Right atrium auricular region (tissue), 2 donors: ENCODE results near the gene DUSP8. TPM values are rescaled to one million over a fixed set of nuclear protein-coding genes. Genes with fewer than 3 reads are reported as not detected.

Experiments
- DNase-seq: peaks from one replicate; pipeline ENCODE4 v3.0.0-alpha.2; 2019; ENCODE audit warnings: low spot score
- H3K27ac ChIP-seq, 2 donors: fragments of 200-600 bp; sonication (generic); 1 replicate in 1 of 2; 2 replicates in 1 of 2; pipeline ENCODE4 v1.5.1; 2016 to 2019
- H3K27me3 ChIP-seq, 2 donors: fragments of 200-600 bp; sonication (generic); one replicate each; pipeline versions ENCODE4 v1.5.1 to v1.6.0; 2017 to 2019
- H3K36me3 ChIP-seq: fragments of 200-600 bp; sonication (generic); one replicate; pipeline ENCODE4 v1.5.1; 2016
- H3K4me1 ChIP-seq, 2 donors: fragments of 200-600 bp; sonication (generic); one replicate each; pipeline versions ENCODE4 v1.5.1 to v1.6.0; 2017 to 2019
- H3K4me3 ChIP-seq, 2 donors: fragments of 200-600 bp; sonication (generic); 1 replicate in 1 of 2; 2 replicates in 1 of 2; pipeline ENCODE4 v1.5.1; 2017 to 2019; ENCODE audit warnings: mild to moderate bottlenecking in 1 of 2, moderate library complexity in 1 of 2
- H3K9me3 ChIP-seq, 2 donors: fragments of 200-600 bp; sonication (generic); one replicate each; pipeline ENCODE4 v1.5.1; 2019
- total RNA-seq, 2 donors: library from RNA; depleted of rRNA; stranded (reverse); fragments of >200 nt; gene quantifications; one replicate each; pipeline ENCODE4 v1.1.0, GENCODE V29; 2016
- TF ChIP-seq, protein P1 (sequence below), 2 donors: fragments of 200-600 bp; sonication (generic); IDR thresholded peaks; one replicate each; pipeline ENCODE4 v1.5.1; 2019; ENCODE audit warnings: antibody characterized with exemption in 2 of 2

Gene DUSP8
- total RNA-seq, 2 donors from 2014 or later: 4.4 to 24.5 TPM

DNA sequence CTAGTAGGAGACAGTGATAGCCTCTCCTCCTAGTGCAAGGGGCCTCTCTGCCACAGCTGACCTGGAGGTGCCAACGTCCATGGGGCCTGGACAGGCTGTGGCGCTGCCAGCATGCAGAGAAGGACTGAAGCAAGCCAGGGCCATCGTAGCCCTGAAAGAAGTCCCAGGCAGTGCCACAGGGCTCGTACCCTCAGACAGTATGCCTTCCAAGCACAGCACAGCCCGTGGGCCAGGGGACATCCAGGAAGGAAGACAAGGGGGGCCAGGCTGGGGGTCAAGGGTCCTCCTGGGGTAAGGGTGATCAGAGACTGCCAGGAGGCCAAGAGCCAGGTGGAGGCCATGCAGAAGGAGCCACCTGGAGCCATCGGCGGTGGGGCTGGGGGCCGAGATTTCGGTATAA lies 65.1 kb downstream of the DUSP8 start:
- Histone ChIP-seq H3K4me3 (no peak overlapping the region), H3K9me3 (no peaks in the 10 kb centered on the region), H3K27me3 (no peaks in the 10 kb centered on the region), H3K4me1 (peaks cover 0 to 79% of the 10 kb centered on the region in 2 donors), H3K36me3 (no peaks in the 10 kb centered on the region), H3K27ac (no peak overlapping the region)
- TF ChIP-seq, protein P1, sequence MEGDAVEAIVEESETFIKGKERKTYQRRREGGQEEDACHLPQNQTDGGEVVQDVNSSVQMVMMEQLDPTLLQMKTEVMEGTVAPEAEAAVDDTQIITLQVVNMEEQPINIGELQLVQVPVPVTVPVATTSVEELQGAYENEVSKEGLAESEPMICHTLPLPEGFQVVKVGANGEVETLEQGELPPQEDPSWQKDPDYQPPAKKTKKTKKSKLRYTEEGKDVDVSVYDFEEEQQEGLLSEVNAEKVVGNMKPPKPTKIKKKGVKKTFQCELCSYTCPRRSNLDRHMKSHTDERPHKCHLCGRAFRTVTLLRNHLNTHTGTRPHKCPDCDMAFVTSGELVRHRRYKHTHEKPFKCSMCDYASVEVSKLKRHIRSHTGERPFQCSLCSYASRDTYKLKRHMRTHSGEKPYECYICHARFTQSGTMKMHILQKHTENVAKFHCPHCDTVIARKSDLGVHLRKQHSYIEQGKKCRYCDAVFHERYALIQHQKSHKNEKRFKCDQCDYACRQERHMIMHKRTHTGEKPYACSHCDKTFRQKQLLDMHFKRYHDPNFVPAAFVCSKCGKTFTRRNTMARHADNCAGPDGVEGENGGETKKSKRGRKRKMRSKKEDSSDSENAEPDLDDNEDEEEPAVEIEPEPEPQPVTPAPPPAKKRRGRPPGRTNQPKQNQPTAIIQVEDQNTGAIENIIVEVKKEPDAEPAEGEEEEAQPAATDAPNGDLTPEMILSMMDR (IDR thresholded peaks at IDR 0.05): no peak
- DNase-seq: no peak

DNA sequence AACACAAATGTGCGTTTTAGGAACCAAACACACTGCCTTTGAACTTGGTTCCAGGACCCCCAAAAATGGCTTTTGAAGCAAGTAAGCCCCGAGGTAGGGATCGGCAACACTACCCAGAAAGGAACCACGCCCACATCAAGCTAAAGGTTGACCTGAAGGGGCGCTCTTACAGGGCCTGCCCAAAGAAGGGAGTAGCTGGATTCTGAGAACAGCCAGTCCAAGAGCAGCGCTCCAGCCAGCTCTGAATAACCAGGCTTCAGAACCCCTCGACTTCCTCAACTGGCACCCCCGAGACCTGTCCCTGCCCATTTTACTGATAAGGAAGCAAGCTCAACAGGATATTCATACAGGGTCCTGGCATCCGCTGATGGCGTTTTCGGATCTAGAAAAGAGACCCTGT lies 66.6 kb downstream of the DUSP8 start:
- H3K4me1 ChIP-seq: peaks cover 0 to 91% of the 10 kb centered on the region in 2 donors

DNA sequence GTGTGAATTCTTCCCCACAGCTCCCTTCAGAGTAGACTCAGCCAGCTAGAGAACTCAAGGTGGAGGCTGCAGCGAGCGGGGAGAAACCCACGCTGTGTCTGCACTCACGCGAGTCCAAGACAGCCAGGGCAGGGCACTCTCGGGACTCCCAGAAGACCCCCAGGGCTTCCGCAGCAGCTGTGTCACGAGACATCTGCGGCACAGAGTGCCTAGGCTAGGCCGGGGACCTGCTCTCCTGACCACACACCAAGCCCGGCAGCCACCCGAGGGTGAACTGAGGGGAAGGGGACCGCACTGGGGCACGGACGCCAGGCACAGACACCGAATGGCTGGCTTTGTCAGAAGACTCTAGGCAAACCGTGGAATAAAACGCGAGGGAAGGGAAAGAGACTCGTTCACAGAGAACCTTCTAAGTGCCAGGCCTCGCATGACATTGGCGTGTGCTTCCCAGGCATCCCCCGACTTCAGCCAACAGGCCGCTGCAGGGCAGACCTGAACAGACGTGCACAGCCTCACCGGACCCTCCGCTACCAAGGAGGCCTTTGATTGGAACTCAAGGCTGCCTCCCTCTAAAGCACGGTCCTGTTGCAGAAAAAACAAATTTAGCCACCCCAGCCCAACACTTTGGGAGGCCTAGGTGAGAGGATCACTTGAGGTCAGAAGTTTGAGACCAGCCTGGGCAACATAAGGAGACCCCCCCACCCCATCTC lies 67.3 kb downstream of the DUSP8 start:
- Histone ChIP-seq H3K9me3 (no peaks in the 10 kb centered on the region), H3K36me3 (no peaks in the 10 kb centered on the region), H3K4me1 (peaks cover 0 to 94% of the 10 kb centered on the region in 2 donors), H3K4me3 (no peak overlapping the region), H3K27ac (peak overlapping the region in 1 of 2 donors; percentile 64), H3K27me3 (no peaks in the 10 kb centered on the region)
- no peak for DNase-seq
- TF ChIP-seq, protein P1 (IDR thresholded peaks at IDR 0.05): no peak

More for the DNA sequence above, 66.6 kb downstream of the DUSP8 start:
- TF ChIP-seq, protein P1 (IDR thresholded peaks at IDR 0.05): no peak
- DNase-seq: no peak
- H3K36me3 ChIP-seq: no peaks in the 10 kb centered on the region
- no peaks in the 10 kb centered on the region for H3K9me3 ChIP-seq
- H3K4me3 ChIP-seq: no peak overlapping the region
- no peak overlapping the region for H3K27ac ChIP-seq
- no peaks in the 10 kb centered on the region for H3K27me3 ChIP-seq

DNA sequence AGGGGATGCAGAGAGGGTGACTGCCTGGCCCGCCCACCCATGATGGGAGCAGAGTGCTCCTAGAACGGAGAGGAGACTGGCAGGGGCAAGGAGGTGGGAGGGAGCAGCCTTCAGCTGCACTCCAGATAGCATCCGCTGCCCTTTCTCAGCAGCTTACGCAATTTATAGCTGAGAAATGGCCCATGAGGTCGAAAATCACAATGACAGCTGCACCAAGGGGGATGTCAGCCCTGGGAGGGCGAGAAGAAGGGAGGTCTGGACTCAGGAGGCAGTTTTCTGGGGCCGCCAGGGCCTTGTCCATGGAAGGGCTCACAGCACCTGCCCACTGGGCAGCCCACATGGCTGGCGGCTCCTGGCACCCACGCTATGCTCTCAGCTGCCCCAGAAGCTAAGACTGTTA lies 67.9 kb downstream of the DUSP8 start:
- H3K27me3 ChIP-seq: no peaks in the 10 kb centered on the region
- H3K4me3 ChIP-seq: no peak overlapping the region
- TF ChIP-seq, protein P1 (IDR thresholded peaks at IDR 0.05): no peak
- H3K36me3 ChIP-seq: no peaks in the 10 kb centered on the region
- no peak for DNase-seq
- peaks cover 0 to 88% of the 10 kb centered on the region in 2 donors for H3K4me1 ChIP-seq
- no peaks in the 10 kb centered on the region for H3K9me3 ChIP-seq
- H3K27ac ChIP-seq: peak overlapping the region; percentile 41 to 64

Other genes with a start within 250 kb of the DUSP8 start
- under 1 TPM; 0.19 to 0.51 TPM for gene BRSK2, start 182.3 kb downstream of the DUSP8 start, total RNA-seq
- gene MOB2, start 85.5 kb downstream of the DUSP8 start, total RNA-seq: 10 to 100 TPM; 22.0 to 27.9 TPM
- not detected for gene KRTAP5-1, start 13.0 kb upstream of the DUSP8 start, total RNA-seq
- gene KRTAP5-2, start 26.0 kb upstream of the DUSP8 start, total RNA-seq: not detected
- gene KRTAP5-3, start 36.2 kb upstream of the DUSP8 start, total RNA-seq: not detected
- not detected for gene KRTAP5-4, start 49.9 kb upstream of the DUSP8 start, total RNA-seq
- gene KRTAP5-5, start 57.5 kb upstream of the DUSP8 start, total RNA-seq: not detected
- gene KRTAP5-6, start 124.9 kb upstream of the DUSP8 start, total RNA-seq: not detected
- gene IFITM10, start 178.3 kb upstream of the DUSP8 start, total RNA-seq: under 1 TPM; 0.37 to 0.47 TPM
- gene CTSD, start 191.7 kb upstream of the DUSP8 start, total RNA-seq: 1,000 to 10,000 TPM in 1 of 2 donors, 100 to 1,000 TPM in 1; 782 to 1,042 TPM